Kidney (tissue), 14 donors: Measurements from ENCODE around the gene SRPX2. TPM values are rescaled to one million over a fixed set of nuclear protein-coding genes. Genes with fewer than 3 reads are reported as not detected.

Experiments
- DNase-seq, 5 donors: peaks; one replicate each; pipeline ENCODE4 v3.0.0-alpha.2; 2013 to 2020
- FAIRE-seq: peaks from 2 replicates; lab custom pipeline; 2012; peaks lifted over from hg19 to GRCh38; lab: Jason Lieb, UNC
- H3K27ac ChIP-seq, 2 donors: one replicate each; pipeline ENCODE4 v1.7.0; 2013; ENCODE audit warnings: low read depth in 2 of 2, low read length in 2 of 2, inconsistent platforms in 1 of 2
- H3K27me3 ChIP-seq: one replicate; pipeline ENCODE4 v1.7.1; 2013; ENCODE audit warnings: low read length, inconsistent platforms; ENCODE audit not compliant: control insufficient read depth, insufficient read depth
- H3K36me3 ChIP-seq, 3 donors: one replicate each; pipeline versions ENCODE4 v1.7.0 to v1.7.1; 2013; ENCODE audit warnings: low read length in 3 of 3, control low read depth in 1 of 3, inconsistent platforms in 1 of 3; ENCODE audit not compliant: insufficient read depth in 3 of 3, control insufficient read depth in 2 of 3
- H3K4me1 ChIP-seq, 3 donors: one replicate each; pipeline versions ENCODE4 v1.7.0 to v1.7.1; 2013; ENCODE audit warnings: low read length in 3 of 3, inconsistent platforms in 1 of 3, low read depth in 1 of 3; ENCODE audit not compliant: control insufficient read depth in 2 of 3, insufficient read depth in 2 of 3
- H3K4me3 ChIP-seq, 3 donors: one replicate each; pipeline versions ENCODE4 v1.7.0 to v1.8.1; 2013; ENCODE audit warnings: low read length in 3 of 3, control low read depth in 1 of 3, inconsistent platforms in 1 of 3
- H3K9ac ChIP-seq, 3 donors: one replicate each; pipeline versions ENCODE4 v1.7.0 to v1.7.1; 2013; ENCODE audit warnings: low read length in 3 of 3, control low read depth in 1 of 3, inconsistent platforms in 1 of 3
- H3K9me3 ChIP-seq, 3 donors: one replicate each; pipeline versions ENCODE4 v1.7.0 to v1.7.1; 2013; ENCODE audit warnings: low read length in 3 of 3, control low read depth in 1 of 3, inconsistent platforms in 1 of 3; ENCODE audit not compliant: control insufficient read depth in 2 of 3, insufficient read depth in 1 of 3
- CTCF ChIP-seq: IDR thresholded peaks from 3 replicates; pipeline ENCODE4 v1.5.1; 2012; ENCODE audit warnings: mild to moderate bottlenecking, moderate library complexity, borderline replicate concordance; ENCODE audit not compliant: insufficient read depth; ENCODE audit errors: extremely low read depth
- intact Hi-C: fragments of 100-400 bp; cut with DNase I; formaldehyde crosslinking; loops from one replicate; pipeline ENCODE4 v1.11.1; 2022
- polyA plus RNA-seq: library from polyadenylated mRNA; stranded (reverse); fragments of 350-450 nt; fragmentation: Illumina TruSeq; extraction: RNeasy Lipid Tissue Mini Kit (QIAGEN cat#74804); gene quantifications from one replicate; pipeline ENCODE4 v1.2.3, GENCODE V29; 2014; ENCODE audit warnings: low read depth, low replicate concordance; ENCODE audit not compliant: insufficient read depth
- total RNA-seq: library from RNA; stranded (reverse); fragmentation: NEBNext Ultra II Directional; extraction: Animal tissue kit (Norgen Biotek cat#: 25700); gene quantifications from one replicate; pipeline ENCODE4 v1.2.1, GENCODE V29; 2021
- donor health status: control.
- donor health status: control.
- donor health status: control.
- donor health status: control.
- donor health status: control.
- donor health status: DM: yes; HTN: yes; CAD: no.
- donor health status: Normal renal cell carcinoma (clear cell type).

SRPX2 gene
- total and polyA plus RNA-seq, 2 donors from 2014 or later, result 3.2 to 4.5 TPM

- Histone ChIP-seq H3K27me3 (peaks cover 5% of the 10 kb centered on the region), H3K27ac (no peak overlapping the region), H3K9ac (no peak overlapping the region), H3K36me3 (peaks cover 0 to 5% (median 0%) of the 10 kb centered on the region in 3 donors), H3K9me3 (no peaks in the 10 kb centered on the region), H3K4me3 (no peak overlapping the region), H3K4me1 (no peaks in the 10 kb centered on the region)
- no peak for DNase-seq
- intact Hi-C loops, result no loop called here
- no peak for TF ChIP-seq CTCF
- no peak for FAIRE-seq
Observed at GRCh38 chrX:100674705-100675104, 30.7 kb downstream of the SRPX2 start.

DNA sequence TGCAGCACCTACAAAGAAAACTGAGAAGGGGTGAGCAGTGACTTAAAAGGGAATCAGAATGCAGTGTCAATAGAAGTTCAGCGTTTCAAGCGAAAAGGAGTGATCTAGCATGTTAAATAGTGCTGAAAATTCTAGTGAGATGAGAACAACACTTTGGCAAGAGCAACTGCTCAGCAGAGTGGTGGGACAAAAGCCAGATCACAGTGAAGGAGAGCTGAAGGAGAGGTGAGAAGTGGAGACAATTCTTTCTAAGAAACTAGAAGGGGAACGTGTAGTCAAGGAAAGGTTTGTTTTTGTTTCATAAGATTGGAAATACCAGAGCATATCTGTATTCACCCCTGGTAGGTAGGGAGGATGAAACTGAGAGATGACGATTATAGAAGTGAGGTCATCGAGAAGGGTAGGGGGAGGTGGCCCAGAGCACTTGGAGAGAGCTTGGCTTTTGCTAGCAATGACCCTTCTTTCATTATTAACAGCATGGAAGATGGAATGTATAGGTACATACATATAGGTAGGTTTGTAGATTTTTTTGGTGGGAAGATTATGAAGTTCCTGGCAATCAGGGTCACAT is 33.7 kb downstream of the SRPX2 start:
- no peak overlapping the region for H3K9ac ChIP-seq
- no peak for DNase-seq
- FAIRE-seq, result no peak
- H3K4me1 ChIP-seq, result no peaks in the 10 kb centered on the region
- no peak for TF ChIP-seq CTCF
- H3K9me3 ChIP-seq, result no peaks in the 10 kb centered on the region
- peaks cover 5% of the 10 kb centered on the region for H3K27me3 ChIP-seq
- H3K27ac ChIP-seq, result no peak overlapping the region
- no peak overlapping the region for H3K4me3 ChIP-seq
- H3K36me3 ChIP-seq, result peaks cover 0 to 5% (median 0%) of the 10 kb centered on the region in 3 donors
- intact Hi-C loops, result no loop called here

GRCh38 chrX:100680756-100681155 is 36.8 kb downstream of the SRPX2 start:
- H3K4me1 ChIP-seq, result no peaks in the 10 kb centered on the region
- no peaks in the 10 kb centered on the region for H3K9me3 ChIP-seq
- H3K27me3 ChIP-seq, result peaks cover 2% of the 10 kb centered on the region
- no peak for TF ChIP-seq CTCF
- no peak overlapping the region for H3K9ac ChIP-seq
- H3K4me3 ChIP-seq, result no peak overlapping the region
- no peak overlapping the region for H3K27ac ChIP-seq
- DNase-seq (no peak), FAIRE-seq (no peak)
- H3K36me3 ChIP-seq, result peaks cover 0 to 5% (median 0%) of the 10 kb centered on the region in 3 donors
- intact Hi-C loops, result no loop called here

DNA sequence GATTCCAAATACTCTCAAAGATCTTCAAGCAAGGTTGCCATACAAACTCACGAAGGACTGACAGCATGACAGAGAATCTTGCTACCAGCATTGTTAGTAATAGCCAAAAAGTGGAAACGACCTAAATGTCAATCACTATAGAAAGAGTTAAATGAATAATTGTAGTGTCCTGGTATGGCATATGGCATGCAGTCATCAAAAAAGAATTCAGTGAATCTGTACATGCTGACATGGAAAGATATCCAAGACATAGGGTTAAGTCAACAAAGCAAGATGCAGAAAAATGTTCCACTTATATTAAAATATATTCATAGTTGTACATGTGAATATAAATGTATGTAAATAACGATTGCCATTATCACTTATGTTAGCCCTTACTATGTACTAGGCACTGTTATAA is 37.6 kb downstream of the SRPX2 start:
- no peak for DNase-seq
- Histone ChIP-seq H3K27me3 (peaks cover 4% of the 10 kb centered on the region), H3K36me3 (peaks cover 0 to 5% (median 0%) of the 10 kb centered on the region in 3 donors), H3K27ac (no peak overlapping the region), H3K4me3 (no peak overlapping the region), H3K9ac (no peak overlapping the region), H3K4me1 (no peaks in the 10 kb centered on the region), H3K9me3 (no peaks in the 10 kb centered on the region)
- no peak for FAIRE-seq
- intact Hi-C loops, result no loop called here
- TF ChIP-seq CTCF, result no peak
